Esophagus squamous epithelium (tissue), 4 donors: ENCODE measurements around the gene SLC6A1.

Source experiments
- POLR2A ChIP-seq, 4 donors: fragments of 450-650 bp; IDR thresholded peaks; one replicate each; pipeline ENCODE4 v1.6.1; 2017; ENCODE audit warnings: antibody characterized with exemption in 4 of 4, mild to moderate bottlenecking in 4 of 4, moderate library complexity in 3 of 4
- TF ChIP-seq, protein P1 (sequence below), 6 experiments: fragments of 450-650 bp in 4 of 6; fragments of 200-600 bp in 2 of 6; sonication (generic) in 2 of 6; IDR thresholded peaks; one replicate each; pipeline ENCODE4 v1.5.1; 2016 to 2019; ENCODE audit warnings: antibody characterized with exemption in 6 of 6, mild to moderate bottlenecking in 4 of 6, moderate library complexity in 4 of 6

DNA sequence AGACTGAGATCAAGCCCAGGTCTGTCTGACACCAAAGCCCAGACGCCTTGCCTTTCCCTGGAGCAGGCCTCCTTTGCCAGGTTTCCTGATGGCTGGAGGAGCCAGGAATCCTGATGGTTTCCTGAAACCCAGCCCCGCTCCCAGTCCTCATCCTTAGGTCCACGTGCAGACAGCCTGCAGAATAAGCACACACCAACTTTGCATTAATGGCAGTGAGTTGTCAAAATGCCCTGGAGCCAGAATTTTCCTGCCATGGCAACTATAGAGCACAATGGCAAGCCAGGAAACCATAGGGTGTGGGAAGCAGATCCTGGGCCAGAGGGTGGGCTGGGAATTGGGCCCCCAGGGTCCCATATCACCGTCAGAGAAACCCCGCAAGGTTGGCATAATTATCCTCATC is 94.3 kb downstream of the SLC6A1 start:
- TF ChIP-seq, protein P1, sequence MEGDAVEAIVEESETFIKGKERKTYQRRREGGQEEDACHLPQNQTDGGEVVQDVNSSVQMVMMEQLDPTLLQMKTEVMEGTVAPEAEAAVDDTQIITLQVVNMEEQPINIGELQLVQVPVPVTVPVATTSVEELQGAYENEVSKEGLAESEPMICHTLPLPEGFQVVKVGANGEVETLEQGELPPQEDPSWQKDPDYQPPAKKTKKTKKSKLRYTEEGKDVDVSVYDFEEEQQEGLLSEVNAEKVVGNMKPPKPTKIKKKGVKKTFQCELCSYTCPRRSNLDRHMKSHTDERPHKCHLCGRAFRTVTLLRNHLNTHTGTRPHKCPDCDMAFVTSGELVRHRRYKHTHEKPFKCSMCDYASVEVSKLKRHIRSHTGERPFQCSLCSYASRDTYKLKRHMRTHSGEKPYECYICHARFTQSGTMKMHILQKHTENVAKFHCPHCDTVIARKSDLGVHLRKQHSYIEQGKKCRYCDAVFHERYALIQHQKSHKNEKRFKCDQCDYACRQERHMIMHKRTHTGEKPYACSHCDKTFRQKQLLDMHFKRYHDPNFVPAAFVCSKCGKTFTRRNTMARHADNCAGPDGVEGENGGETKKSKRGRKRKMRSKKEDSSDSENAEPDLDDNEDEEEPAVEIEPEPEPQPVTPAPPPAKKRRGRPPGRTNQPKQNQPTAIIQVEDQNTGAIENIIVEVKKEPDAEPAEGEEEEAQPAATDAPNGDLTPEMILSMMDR (IDR thresholded peaks at IDR 0.05): no peak
- no peak for TF ChIP-seq POLR2A (IDR thresholded peaks at IDR 0.05)
